Amygdala (tissue), 56 donors: Measurements from ENCODE around the gene CBL.

Experiments used
- DNase-seq, 56 donors: peaks; one replicate each; lab custom pipeline; 2025; lab: John Stamatoyannopoulos, UW

CBL gene

DNA sequence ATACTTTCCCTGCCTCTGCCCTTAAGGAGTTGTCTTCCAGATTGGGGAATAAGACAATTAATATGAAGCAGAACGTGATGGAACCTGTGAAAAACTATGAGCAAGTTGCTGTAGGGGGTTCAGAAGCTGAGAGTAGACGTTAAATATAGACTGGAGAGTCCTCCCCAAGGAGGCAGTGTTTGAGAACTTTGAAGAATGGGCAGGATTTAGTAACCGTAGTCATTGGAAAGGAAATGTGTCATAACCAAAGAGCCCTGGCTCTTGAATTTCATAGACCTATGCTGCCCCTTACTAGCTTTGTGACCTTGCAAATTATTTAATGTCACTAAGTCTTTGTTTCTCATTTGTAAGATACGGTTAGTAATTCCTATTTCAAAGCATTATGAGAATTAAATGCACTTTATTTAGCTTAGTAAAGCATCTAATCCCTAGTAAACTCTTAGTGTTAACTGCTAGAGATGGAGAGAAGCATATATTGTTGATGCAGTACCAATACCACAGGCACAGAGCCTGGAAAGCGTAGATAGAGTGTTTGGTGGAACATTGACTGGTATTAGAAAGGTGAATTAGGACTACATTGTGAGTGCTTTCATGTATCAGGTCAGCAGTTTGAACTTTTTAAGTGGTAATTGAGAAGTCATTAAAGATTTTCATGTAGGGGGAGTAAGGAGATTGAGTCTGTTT lies 56.7 kb downstream of the CBL start:
- no peak for DNase-seq

GRCh38 chr11:119263352-119263940 lies 57.3 kb downstream of the CBL start:
- no peak for DNase-seq

- no peak for DNase-seq
Observed at GRCh38 chr11:119266063-119266462, 59.9 kb downstream of the CBL start.

DNA sequence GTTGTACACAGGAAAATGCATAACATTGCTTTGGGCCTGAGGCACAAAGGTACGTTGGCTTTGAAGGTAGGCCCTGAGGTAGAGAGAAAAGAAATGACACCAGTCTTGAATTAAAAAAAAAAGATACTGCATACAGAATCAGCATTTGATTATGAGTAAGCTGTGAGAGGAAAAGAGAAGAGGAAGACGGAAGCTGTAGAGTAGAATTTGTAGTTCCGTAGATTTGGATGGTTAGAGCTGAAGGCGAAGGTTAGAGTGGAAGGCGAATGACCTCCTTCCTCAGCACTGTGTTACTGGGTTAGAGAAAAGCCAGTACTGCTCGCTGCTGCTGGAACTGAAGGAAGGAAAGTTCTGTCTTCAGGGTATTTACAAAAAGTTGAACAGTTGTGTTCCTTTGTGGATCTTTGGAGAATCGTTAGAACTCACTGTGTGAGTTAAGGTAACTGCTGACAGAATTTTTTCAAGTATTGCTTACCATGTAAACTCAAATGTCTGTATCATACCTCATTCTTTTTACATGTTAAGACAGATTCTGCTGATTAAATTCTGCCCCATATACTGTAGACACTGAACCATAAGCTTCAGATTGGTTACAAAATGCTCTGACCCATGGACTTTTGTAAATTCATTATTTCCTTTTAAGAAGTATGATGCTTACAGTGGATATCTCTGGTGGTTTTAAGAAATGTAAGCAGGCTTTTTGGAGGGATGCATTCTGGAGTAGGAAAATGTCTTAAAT lies 60.5 kb downstream of the CBL start:
- no peak for DNase-seq

DNA sequence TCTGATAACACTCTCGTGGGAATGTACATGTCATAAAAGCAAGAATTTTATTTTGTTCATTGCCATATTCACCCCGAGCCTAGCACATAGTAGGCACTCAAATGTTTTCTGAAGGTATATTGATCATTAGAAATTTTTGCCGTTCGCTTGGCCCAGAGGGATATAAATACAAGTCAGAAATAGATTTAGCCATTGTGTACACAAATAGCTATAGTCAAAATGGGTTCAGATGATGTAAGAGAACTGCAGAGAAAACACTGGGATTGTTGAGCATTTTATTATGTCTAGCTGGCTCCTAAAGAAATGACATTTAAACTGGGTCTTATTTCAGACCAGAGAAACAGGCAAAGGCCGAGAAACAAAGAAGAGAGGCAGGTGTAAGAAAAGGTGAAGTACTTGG lies 61.5 kb downstream of the CBL start:
- DNase-seq, result no peak

DNA sequence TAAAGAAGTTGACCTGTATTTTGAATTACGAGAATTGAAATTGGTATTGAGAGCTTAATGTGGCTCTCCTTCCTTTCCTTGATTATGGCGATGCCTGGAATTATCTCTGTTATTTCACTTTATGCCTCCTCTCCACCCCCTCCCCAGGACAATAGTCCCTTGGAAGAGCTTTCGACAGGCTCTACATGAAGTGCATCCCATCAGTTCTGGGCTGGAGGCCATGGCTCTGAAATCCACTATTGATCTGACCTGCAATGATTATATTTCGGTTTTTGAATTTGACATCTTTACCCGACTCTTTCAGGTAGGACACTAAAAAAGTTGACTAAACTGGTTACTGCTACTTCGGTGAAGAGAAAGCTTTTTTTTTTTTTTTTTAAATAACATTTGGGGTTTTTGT lies 67.6 kb downstream of the CBL start:
- no peak for DNase-seq

DNA sequence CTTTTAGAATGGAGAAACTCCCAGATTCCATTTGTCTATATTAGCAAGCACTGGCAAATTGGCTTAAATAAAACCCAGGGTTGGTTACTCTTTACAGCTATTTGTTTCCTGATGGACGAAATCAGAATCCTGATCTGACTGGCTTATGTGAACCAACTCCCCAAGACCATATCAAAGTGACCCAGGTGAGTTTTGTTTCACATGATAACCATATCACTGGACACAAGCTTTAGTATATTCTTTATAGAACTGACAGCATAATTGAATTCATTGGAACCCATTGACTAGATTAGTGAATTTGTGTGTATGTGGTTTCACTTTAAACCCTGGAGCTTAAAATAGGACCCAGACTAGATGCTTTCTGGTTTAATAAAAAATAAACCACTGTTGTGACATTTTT lies 71.5 kb downstream of the CBL start:
- no peak for DNase-seq

DNA sequence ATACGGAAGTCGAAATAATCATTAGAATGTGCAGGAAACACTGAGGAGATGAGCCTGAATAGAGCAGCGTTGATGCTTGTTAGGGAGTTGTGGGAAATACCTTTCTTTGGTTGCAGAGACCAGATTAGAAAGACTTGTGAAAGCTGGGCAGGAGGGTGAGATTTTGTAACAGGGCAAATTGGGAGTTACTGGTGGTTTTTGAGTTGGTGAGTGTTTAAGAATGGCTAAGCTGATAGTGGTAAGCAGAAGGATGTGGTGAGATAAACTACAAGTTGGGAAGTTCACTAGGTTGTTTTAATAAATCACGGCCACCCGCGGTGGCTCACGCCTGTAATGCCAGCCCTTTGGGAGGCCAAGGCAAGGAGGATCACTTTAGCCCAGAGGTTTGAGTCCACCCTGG lies 76.4 kb downstream of the CBL start:
- DNase-seq, result no peak

DNA sequence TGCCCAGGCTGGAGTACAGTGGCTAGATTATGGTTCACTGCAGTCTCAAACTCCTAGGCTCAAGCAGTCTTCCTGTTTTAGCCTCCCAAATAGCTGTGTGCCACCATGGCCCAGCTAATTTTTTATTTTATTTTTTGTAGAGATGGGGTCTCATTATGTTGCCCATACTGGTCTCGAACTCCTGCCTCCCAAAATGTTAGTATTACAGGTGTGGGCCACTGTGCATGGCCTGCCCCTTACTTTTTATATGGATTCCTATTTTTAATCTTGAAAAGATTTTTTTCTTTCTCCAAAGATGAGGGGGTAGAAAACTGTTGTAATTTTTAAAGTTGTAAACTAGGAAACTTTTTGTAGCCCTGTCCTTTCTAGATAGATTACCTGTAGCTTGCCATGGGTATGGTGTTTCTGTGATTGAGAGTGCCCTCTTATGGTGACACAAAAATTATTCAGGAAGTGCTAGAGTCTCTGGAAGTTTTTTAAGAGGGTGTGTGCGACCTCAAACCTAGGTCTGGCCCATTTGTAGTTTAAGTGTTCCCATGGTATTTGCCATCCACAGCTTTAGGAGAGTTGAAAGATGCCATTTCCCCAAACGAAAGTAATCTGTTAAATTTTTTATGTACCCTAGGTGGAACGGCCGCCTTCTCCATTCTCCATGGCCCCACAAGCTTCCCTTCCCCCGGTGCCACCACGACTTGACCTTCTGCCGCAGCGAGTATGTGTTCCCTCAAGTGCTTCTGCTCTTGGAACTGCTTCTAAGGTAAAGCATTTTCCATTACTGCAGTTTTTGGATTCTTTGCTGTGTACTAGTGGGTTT lies 78.4 kb downstream of the CBL start:
- no peak for DNase-seq

DNA sequence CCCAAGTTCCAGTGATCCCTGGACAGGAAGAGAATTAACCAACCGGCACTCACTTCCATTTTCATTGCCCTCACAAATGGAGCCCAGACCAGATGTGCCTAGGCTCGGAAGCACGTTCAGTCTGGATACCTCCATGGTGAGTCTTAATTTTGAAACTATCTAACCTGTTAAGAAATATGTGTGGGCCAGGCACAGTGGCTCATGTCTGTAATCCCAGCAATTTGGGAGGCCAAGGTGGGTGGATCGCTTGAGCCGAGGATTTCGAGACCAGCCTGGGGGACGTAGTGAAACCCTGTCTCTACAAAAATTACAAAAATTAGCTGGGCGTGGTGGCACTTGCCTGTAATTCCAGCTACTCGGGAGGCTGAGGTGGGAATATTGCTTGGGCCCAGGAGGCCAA lies 79.3 kb downstream of the CBL start:
- no peak for DNase-seq

GRCh38 chr11:119288219-119288618 lies 82.1 kb downstream of the CBL start:
- no peak for DNase-seq

GRCh38 chr11:119290894-119291497 lies 84.9 kb downstream of the CBL start:
- DNase-seq, result no peak

GRCh38 chr11:119293461-119293860 lies 87.3 kb downstream of the CBL start:
- DNase-seq, result no peak

DNA sequence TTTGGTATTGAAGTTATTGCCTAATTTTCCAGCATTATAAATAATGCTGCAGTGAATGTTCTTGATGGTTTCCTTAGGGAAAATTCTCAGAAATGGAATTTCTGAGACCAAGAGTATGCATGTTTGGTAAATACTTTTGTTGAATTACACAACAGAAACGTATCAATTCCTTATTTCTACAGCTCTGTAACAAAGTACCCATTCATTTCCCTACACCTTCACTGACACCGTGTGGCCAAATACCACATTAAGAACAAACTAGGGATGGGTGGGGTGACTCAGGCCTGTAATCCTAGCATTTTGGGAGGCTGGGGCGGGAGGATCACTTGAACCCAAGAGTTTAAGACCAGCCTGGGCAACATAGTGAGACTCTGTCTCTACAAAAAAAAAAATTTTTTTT lies 89.0 kb downstream of the CBL start:
- no peak for DNase-seq

GRCh38 chr11:119297938-119298337 lies 91.8 kb downstream of the CBL start:
- no peak for DNase-seq

DNA sequence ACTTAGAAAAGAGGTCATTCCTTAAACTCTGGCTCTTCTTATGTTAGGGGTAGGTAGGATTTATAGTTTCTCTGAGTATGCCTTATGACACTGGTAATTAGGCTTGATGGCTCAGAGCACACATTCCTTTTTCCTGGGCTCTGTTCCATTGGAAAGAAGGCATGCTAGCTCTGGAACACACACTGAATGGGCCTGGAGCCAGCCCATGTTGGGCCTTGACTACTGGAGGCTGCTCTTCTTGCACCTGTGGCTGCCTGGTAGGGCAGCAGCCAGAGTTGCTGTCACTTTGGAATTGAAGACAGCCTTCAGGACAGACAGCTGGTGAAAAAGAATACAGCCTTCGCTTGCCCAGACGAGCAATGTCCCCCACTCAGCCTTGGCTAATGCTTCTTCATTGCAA lies 92.6 kb downstream of the CBL start:
- DNase-seq, result no peak

DNA sequence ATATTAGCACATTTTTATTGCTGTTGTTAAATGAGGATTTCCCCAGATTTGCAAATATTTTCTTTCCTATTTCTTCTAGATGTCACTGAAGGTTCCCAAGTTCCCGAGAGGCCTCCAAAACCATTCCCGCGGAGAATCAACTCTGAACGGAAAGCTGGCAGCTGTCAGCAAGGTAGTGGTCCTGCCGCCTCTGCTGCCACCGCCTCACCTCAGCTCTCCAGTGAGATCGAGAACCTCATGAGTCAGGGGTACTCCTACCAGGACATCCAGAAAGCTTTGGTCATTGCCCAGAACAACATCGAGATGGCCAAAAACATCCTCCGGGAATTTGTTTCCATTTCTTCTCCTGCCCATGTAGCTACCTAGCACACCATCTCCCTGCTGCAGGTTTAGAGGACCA lies 93.3 kb downstream of the CBL start:
- no peak for DNase-seq

DNA sequence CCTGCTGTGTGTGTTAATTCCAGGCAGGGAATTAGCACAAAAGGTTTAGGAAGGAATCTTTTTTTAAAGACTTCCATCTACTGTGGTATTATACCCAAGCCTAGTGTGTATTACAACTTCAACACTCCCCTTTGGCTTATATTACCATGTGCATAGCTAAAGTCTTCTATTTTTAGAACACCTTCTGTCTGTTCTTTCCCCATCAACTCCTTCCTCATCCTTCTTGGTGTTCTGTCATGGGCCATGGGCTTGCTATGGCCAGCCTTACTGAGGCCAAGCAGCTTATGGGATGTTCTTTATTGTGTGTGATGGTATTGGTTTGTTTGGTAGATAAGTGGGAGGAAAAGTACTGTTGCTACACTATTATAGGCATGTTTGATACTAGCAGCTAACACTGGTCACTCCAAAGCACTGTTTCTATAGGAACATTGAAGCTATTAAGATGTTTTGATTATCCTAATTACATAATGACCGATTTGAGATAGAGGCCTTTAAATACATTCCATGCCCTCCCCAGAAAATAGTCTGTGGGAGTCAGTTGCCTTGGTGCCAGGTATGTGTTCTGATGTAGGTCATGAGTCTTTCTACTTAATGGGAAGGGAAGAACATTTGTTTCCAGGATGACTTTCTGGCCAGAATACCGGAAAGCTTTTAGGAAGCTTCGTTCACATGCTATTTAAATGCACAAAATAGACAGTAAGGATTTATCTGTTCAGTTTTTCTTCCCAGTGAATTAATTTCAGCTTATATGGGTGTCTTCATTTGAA lies 94.2 kb downstream of the CBL start:
- no peak for DNase-seq

- DNase-seq, result no peak
Observed at GRCh38 chr11:119303227-119303718, 97.1 kb downstream of the CBL start.
